K562 (cell line): Measurements from ENCODE around the gene CHRDL1. TPM values are rescaled to one million over a fixed set of nuclear protein-coding genes. Genes with fewer than 3 reads are reported as not detected.
A peak's percentile ranks its signal among the peaks of the same experiment; 100 is the strongest.

Experiments used
- ATAC-seq: fragments of 200-7000 bp; cut with Tn5 transposase; 3 replicates; pipeline ENCODE4 v1.9.1; 2020; ENCODE audit warnings: moderate library complexity
- BruUV-seq: library from RNA; stranded (reverse); fragments of 400-500 nt; replicated peaks from 2 replicates; lab custom pipeline; 2021; lab: Mats Ljungman, UMichigan
- CTCF ChIA-PET: fragments of 300-600 bp; formaldehyde crosslinking; extraction: SDS; loops from one replicate; lab custom pipeline; 2021; ENCODE audit warnings: low intra/inter-chr PET ratio; lab: Yijun Ruan, JAX
- POLR2A ChIA-PET: fragments of 300-600, 350-650 bp; sonication (Branson Sonifier 250); formaldehyde crosslinking; extraction: SDS; loops from one replicate; lab custom pipeline; 2021; ENCODE audit warnings: antibody characterized with exemption, inconsistent platforms; lab: Yijun Ruan, JAX
- DNase-seq, 4 experiments: peaks; one replicate each; pipeline versions ENCODE4 v3.0.0 to v3.0.0-alpha.2; 2011 to 2018; ENCODE audit warnings: low spot score in 3 of 4, mixed read lengths in 3 of 4; ENCODE audit errors: extremely low read depth in 1 of 4
- FAIRE-seq: peaks from 2 replicates; lab custom pipeline; 2011; peaks lifted over from hg19 to GRCh38; lab: Jason Lieb, UNC
- H2AFZ ChIP-seq: 2 replicates; pipeline ENCODE4 v1.6.0; 2011; ENCODE audit warnings: low read depth, low read length, control low read depth, inconsistent platforms
- H3K27ac ChIP-seq: fragments of 200-600 bp; 3 replicates; pipeline ENCODE4 v1.8.0; 2011; ENCODE audit warnings: low read depth, mild to moderate bottlenecking, control low read depth, inconsistent platforms, low read length, moderate library complexity, mixed read lengths; ENCODE audit errors: extremely low read depth
- H3K27me3 ChIP-seq, 2 experiments: fragments of 300-600 bp in 1 of 2; 2 replicates in 1 of 2; 3 replicates in 1 of 2; pipeline versions ENCODE4 v1.6.0 to v1.8.0; 2011; ENCODE audit warnings: inconsistent platforms in 2 of 2, low read length in 2 of 2, mild to moderate bottlenecking in 1 of 2, mixed read lengths in 1 of 2, moderate library complexity in 1 of 2; ENCODE audit not compliant: control insufficient read depth in 2 of 2, insufficient read depth in 2 of 2
- H3K36me3 ChIP-seq: fragments of 300-600 bp; 3 replicates; pipeline ENCODE4 v1.8.0; 2011; ENCODE audit warnings: mild to moderate bottlenecking, low read length, inconsistent platforms; ENCODE audit not compliant: control insufficient read depth, insufficient read depth
- H3K4me1 ChIP-seq, 2 experiments: fragments of 200-600 bp in 1 of 2; replicated peaks in 1 of 2; 2 replicates in 1 of 2; 3 replicates in 1 of 2; pipeline versions ENCODE4 v1.5.1 to v1.8.0; 2011; ENCODE audit warnings: inconsistent platforms in 2 of 2, low read length in 2 of 2, mild to moderate bottlenecking in 1 of 2, mixed read lengths in 1 of 2, moderate library complexity in 1 of 2; ENCODE audit not compliant: control insufficient read depth in 2 of 2, insufficient read depth in 2 of 2
- H3K4me2 ChIP-seq: 2 replicates; pipeline ENCODE4 v1.6.1; 2011; ENCODE audit warnings: low read length, control low read depth, inconsistent platforms, mixed read lengths; ENCODE audit not compliant: insufficient read depth
- H3K4me3 ChIP-seq: fragments of 200-600 bp; sonication (generic), shearing (Covaris generic); 2 replicates; pipeline ENCODE4 v1.5.1; 2016; ENCODE audit warnings: control low read depth, inconsistent platforms
- H3K79me2 ChIP-seq: fragments of 200-600 bp; 3 replicates; pipeline ENCODE4 v1.8.0; 2011; ENCODE audit warnings: low read length, inconsistent platforms; ENCODE audit not compliant: control insufficient read depth, insufficient read depth
- H3K9ac ChIP-seq, 2 experiments: 2 replicates each; pipeline versions ENCODE4 v1.6.0 to v1.6.1; 2011; ENCODE audit warnings: low read depth in 2 of 2, low read length in 2 of 2, control low read depth in 1 of 2, inconsistent platforms in 1 of 2, mild to moderate bottlenecking in 1 of 2, mixed read lengths in 1 of 2; ENCODE audit not compliant: insufficient read depth in 1 of 2
- H3K9me1 ChIP-seq: one replicate; pipeline ENCODE4 v1.6.0; 2011; ENCODE audit warnings: inconsistent platforms, mild to moderate bottlenecking, low read length, moderate library complexity; ENCODE audit not compliant: control insufficient read depth, insufficient read depth
- H3K9me3 ChIP-seq: replicated peaks from 2 replicates; pipeline ENCODE4 v1.5.1; 2011; ENCODE audit warnings: low read depth, low read length, inconsistent platforms; ENCODE audit not compliant: control insufficient read depth, insufficient read depth
- H4K20me1 ChIP-seq: replicated peaks from 2 replicates; pipeline ENCODE4 v1.6.1; 2011; ENCODE audit warnings: low read length, inconsistent platforms, mixed read lengths; ENCODE audit not compliant: control insufficient read depth, insufficient read depth
- ETV6 ChIP-seq, 3 experiments: fragments of 150-350 bp in 1 of 3; sonication (generic) in 1 of 3; formaldehyde crosslinking in 1 of 3; IDR thresholded peaks; 2 replicates each; pipeline versions ENCODE4 v1.6.1 to v1.8.0; 2014 to 2022; ENCODE audit warnings: borderline replicate concordance in 2 of 3, low read depth in 2 of 3, antibody characterized with exemption in 1 of 3, low read length in 1 of 3, mild to moderate bottlenecking in 1 of 3, missing genetic modification reagents in 1 of 3
- POLR3G ChIP-seq: IDR thresholded peaks from 2 replicates; pipeline ENCODE4 v1.6.1; 2011; ENCODE audit not compliant: insufficient read length, insufficient replicate concordance; ENCODE audit errors: extremely low read depth
- ZNF311 ChIP-seq: fragments of 250-450 bp; sonication (Bioruptor Pico); IDR thresholded peaks from 2 replicates; pipeline ENCODE4 v1.4.0; 2020; ENCODE audit warnings: mild to moderate bottlenecking, moderate library complexity
- ZNF589 ChIP-seq: fragments of 200-800 bp; sonication (Bioruptor generic); IDR thresholded peaks from 2 replicates; pipeline ENCODE4 v1.6.1; 2016; ENCODE audit warnings: low read depth, missing genetic modification characterization, missing compliant biosample characterization
- ZNF830 ChIP-seq: fragments of 250-450 bp; sonication (Bioruptor Pico); IDR thresholded peaks from 2 replicates; pipeline ENCODE4 v1.5.0; 2021; ENCODE audit warnings: mild to moderate bottlenecking
- WGBS: fragments of 100-300 bp; shearing (Covaris generic); methylation state at CpG from one replicate; pipeline ENCODE4 v1.1.6; 2016; ENCODE audit warnings: low coverage, mixed read lengths; ENCODE audit not compliant: insufficient coverage; ENCODE audit errors: missing lambda C conversion rate; 5-methylcytosine and 5-hydroxymethylcytosine counted together
- in situ Hi-C: fragments of 300-500 bp; cut with MboI; formaldehyde crosslinking; loops from 4 replicates; pipeline ENCODE4 v1.15.0; 2018; ENCODE audit warnings: inconsistent platforms, mixed read lengths
- intact Hi-C: fragments of 100-400 bp; cut with micrococcal nuclease; formaldehyde crosslinking; loops from 2 replicates; pipeline ENCODE4 v1.14.2; 2022
- polyA plus RNA-seq, 8 experiments: library from polyadenylated mRNA; depleted of rRNA in 4 of 8; stranded (reverse) in 5 of 8; unstranded in 3 of 8; fragments of >200 nt; fragmentation: Nextera tagmentation in 2 of 8; fragmentation: Illumina TruSeq in 1 of 8; extraction: Ambion mirVana in 2 of 8; extraction: Trizol in 1 of 8; gene quantifications; 2 replicates each; pipeline versions ENCODE4 v1.2.1 to v1.2.3, GENCODE V29; 2011 to 2014; ENCODE audit warnings: inconsistent platforms in 1 of 8, missing spikeins in 1 of 8
- total RNA-seq, 7 experiments: library from RNA; depleted of rRNA in 6 of 7; stranded (reverse); fragments of >200 nt in 6 of 7; fragmentation: Illumina TruSeq in 2 of 7; extraction: Trizol in 2 of 7; gene quantifications; 2 replicates each; pipeline versions ENCODE4 v1.2.1 to v1.2.3, GENCODE V29; 2011 to 2021; ENCODE audit warnings: low replicate concordance in 1 of 7
- TF ChIP-seq, protein P1 (sequence below), 2 experiments: fragments of 150-350 bp in 1 of 2; IDR thresholded peaks; 2 replicates each; pipeline ENCODE4 v1.6.1; 2012 to 2016; ENCODE audit warnings: low read depth in 2 of 2, low read length in 2 of 2, mild to moderate bottlenecking in 1 of 2, moderate library complexity in 1 of 2
- TF ChIP-seq, protein P2 (sequence below), 3 experiments: IDR thresholded peaks in 2 of 3; conservative IDR thresholded peaks in 1 of 3; 2 replicates each; pipeline ENCODE4 v1.5.1; 2011 to 2012; ENCODE audit warnings: low read length in 3 of 3, mild to moderate bottlenecking in 3 of 3, control low read depth in 2 of 3, improper control_type of control experiment in 1 of 3, inconsistent platforms in 1 of 3, low read depth in 1 of 3, mixed read lengths in 1 of 3, moderate library complexity in 1 of 3; ENCODE audit not compliant: insufficient read depth in 2 of 3

The CHRDL1 gene
- total and polyA plus RNA-seq, 9 of the 15 experiments (the other 6 are each of a cell fraction or from before 2014, with no cell fraction given): not detected

DNA sequence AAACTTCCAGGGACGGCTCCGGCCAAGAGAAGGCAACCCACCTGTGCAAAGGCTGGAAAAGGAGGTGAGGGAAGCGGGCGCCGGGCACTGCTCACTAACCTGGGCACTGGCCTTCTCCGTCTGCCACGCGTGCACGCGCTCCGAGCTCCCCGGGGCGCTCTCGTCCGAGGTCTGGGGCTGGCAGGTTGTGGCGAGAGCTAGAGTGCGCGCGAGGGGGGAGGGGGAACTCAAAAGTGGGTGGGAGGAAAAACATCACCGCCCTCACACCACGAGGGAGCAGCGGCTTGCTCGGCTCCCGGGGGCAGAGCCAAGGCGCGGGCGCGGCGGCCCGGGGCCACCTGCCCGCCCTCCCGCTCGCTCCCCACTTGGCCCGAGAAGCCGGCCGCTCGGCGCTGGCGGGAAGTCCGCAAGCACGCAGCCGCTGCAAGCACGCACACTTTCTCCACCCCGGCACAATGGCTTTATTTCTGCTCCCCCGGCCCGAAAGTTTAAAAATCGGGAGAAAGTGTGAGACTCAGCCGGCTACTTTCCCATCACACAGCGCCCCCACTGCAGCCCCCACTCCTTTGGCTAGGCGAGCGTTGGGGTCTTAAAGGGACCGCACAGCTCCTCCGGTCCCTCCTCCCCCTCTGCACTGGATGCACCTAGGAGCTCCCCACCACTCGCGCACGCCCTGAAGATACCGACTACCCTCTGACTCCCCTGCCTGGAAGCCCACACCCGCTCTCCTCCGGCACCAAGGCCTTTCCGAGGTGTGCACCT lies at the start of gene CHRDL1 (continued):
- TF ChIP-seq ZNF830 (CRISPR knock-in tag) (no peak), ZNF311 (CRISPR knock-in tag) (no peak), ZNF589 (no peak), ETV6 (IDR thresholded peaks at IDR 0.05; ENCODE audit: borderline replicate concordance in 1 of 2, low read depth in 2 of 2, low read length in 1 of 2) (no peak), ETV6 (CRISPR knock-in tag; IDR thresholded peaks at IDR 0.05; ENCODE audit: borderline replicate concordance) (no peak)
- TF ChIP-seq, protein P1, sequence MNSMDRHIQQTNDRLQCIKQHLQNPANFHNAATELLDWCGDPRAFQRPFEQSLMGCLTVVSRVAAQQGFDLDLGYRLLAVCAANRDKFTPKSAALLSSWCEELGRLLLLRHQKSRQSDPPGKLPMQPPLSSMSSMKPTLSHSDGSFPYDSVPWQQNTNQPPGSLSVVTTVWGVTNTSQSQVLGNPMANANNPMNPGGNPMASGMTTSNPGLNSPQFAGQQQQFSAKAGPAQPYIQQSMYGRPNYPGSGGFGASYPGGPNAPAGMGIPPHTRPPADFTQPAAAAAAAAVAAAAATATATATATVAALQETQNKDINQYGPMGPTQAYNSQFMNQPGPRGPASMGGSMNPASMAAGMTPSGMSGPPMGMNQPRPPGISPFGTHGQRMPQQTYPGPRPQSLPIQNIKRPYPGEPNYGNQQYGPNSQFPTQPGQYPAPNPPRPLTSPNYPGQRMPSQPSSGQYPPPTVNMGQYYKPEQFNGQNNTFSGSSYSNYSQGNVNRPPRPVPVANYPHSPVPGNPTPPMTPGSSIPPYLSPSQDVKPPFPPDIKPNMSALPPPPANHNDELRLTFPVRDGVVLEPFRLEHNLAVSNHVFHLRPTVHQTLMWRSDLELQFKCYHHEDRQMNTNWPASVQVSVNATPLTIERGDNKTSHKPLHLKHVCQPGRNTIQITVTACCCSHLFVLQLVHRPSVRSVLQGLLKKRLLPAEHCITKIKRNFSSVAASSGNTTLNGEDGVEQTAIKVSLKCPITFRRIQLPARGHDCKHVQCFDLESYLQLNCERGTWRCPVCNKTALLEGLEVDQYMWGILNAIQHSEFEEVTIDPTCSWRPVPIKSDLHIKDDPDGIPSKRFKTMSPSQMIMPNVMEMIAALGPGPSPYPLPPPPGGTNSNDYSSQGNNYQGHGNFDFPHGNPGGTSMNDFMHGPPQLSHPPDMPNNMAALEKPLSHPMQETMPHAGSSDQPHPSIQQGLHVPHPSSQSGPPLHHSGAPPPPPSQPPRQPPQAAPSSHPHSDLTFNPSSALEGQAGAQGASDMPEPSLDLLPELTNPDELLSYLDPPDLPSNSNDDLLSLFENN (IDR thresholded peaks at IDR 0.05; ENCODE audit: low read depth in 2 of 2, low read length in 2 of 2): no peak

GRCh38 chrX:110836982-110837381 lies 41.4 kb upstream of the CHRDL1 start:
- CTCF ChIA-PET: no interaction called here
- no peaks in the 10 kb centered on the region for H3K27me3 ChIP-seq

More at GRCh38 chrX:110836982-110837381, 41.4 kb upstream of the CHRDL1 start:
- 0% methylated on average over 1 of the region's 1 CpG for WGBS
- H3K9me3 ChIP-seq: no peaks in the 10 kb centered on the region
- ATAC-seq: no peak
- in situ Hi-C loops: no loop called here
- BruUV-seq: no TSS peak
- intact Hi-C loops: no loop called here
- no peak overlapping the region for H3K27ac ChIP-seq
- H3K4me2 ChIP-seq: no peak overlapping the region
- H3K9ac ChIP-seq: no peak overlapping the region
- TF ChIP-seq, protein P2, sequence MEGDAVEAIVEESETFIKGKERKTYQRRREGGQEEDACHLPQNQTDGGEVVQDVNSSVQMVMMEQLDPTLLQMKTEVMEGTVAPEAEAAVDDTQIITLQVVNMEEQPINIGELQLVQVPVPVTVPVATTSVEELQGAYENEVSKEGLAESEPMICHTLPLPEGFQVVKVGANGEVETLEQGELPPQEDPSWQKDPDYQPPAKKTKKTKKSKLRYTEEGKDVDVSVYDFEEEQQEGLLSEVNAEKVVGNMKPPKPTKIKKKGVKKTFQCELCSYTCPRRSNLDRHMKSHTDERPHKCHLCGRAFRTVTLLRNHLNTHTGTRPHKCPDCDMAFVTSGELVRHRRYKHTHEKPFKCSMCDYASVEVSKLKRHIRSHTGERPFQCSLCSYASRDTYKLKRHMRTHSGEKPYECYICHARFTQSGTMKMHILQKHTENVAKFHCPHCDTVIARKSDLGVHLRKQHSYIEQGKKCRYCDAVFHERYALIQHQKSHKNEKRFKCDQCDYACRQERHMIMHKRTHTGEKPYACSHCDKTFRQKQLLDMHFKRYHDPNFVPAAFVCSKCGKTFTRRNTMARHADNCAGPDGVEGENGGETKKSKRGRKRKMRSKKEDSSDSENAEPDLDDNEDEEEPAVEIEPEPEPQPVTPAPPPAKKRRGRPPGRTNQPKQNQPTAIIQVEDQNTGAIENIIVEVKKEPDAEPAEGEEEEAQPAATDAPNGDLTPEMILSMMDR (IDR thresholded peaks at IDR 0.05 in 2 of 3, conservative IDR thresholded peaks at IDR 0.05 in 1 of 3; ENCODE audit: insufficient read depth in 2 of 3, low read depth in 1 of 3, low read length in 3 of 3): 0 out of 6 replicates have a peak, but pooled peaks of 1 of the 3 experiments have one; percentile 5
- TF ChIP-seq POLR3G: no peak
- H3K4me3 ChIP-seq: no peak overlapping the region
- H4K20me1 ChIP-seq: no peaks in the 10 kb centered on the region
- no peak for FAIRE-seq
- H3K79me2 ChIP-seq: no peaks in the 10 kb centered on the region
- no peaks in the 10 kb centered on the region for H3K9me1 ChIP-seq
- no peaks in the 10 kb centered on the region for H3K36me3 ChIP-seq
- no peak overlapping the region for H2AFZ ChIP-seq
- no peaks in the 10 kb centered on the region for H3K4me1 ChIP-seq
- POLR2A ChIA-PET: interaction anchor here (0.7 kb wide), 1 partner anchor 686 kb away, joined by 3 read pairs; no protein-coding TSS in a partner anchor
- DNase-seq: peak in 1 of 4 experiments; percentile 3
